ENCODE data around the gene SLTM. TPM values are rescaled to one million over a fixed set of nuclear protein-coding genes. Genes with fewer than 3 reads are reported as not detected.
"Not testable (repeated sequence)": the region's sequence is repeated elsewhere in the genome, so short reads cannot be mapped to it uniquely, and the experiment has no call there.

Gene SLTM
- total RNA-seq, 1 donor from 2014 or later: 151 TPM

DNA sequence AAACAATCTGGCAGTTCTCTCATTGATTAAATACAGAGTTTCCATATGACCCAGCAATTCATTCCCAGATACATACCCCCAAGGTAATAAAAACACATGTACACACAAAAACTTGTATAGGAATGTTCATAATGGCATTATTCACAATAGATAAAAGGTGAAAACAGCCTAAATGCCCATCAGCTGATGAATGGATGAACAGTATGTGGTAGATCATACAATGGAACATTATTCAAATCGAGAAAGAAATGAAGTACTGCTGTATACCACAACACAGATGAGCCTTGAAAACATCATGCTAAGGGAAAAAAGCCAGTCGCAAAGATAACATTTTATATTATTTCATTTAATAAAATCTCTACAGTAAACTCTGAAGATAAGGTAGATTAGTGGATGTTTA is 71.2 kb downstream of the SLTM start:
- H3K9me3 Mint-ChIP-seq (ENCODE audit: low read depth): no peaks in the 10 kb centered on the region
- DNase-seq (ENCODE audit: low spot score, unreplicated experiment): no peak
- H3K4me1 Mint-ChIP-seq (ENCODE audit: low read depth): peaks cover 25% of the 10 kb centered on the region
- H3K27ac Mint-ChIP-seq: no peak overlapping the region
- H3K4me3 Mint-ChIP-seq (ENCODE audit: low read depth): no peak overlapping the region
- peaks cover 9% of the 10 kb centered on the region for H3K36me3 Mint-ChIP-seq (ENCODE audit: insufficient read depth)
- TF ChIP-seq, protein P1, sequence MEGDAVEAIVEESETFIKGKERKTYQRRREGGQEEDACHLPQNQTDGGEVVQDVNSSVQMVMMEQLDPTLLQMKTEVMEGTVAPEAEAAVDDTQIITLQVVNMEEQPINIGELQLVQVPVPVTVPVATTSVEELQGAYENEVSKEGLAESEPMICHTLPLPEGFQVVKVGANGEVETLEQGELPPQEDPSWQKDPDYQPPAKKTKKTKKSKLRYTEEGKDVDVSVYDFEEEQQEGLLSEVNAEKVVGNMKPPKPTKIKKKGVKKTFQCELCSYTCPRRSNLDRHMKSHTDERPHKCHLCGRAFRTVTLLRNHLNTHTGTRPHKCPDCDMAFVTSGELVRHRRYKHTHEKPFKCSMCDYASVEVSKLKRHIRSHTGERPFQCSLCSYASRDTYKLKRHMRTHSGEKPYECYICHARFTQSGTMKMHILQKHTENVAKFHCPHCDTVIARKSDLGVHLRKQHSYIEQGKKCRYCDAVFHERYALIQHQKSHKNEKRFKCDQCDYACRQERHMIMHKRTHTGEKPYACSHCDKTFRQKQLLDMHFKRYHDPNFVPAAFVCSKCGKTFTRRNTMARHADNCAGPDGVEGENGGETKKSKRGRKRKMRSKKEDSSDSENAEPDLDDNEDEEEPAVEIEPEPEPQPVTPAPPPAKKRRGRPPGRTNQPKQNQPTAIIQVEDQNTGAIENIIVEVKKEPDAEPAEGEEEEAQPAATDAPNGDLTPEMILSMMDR (IDR thresholded peaks at IDR 0.05; ENCODE audit: unreplicated experiment): no peak
- peaks cover 3% of the 10 kb centered on the region for H3K27me3 Mint-ChIP-seq

DNA sequence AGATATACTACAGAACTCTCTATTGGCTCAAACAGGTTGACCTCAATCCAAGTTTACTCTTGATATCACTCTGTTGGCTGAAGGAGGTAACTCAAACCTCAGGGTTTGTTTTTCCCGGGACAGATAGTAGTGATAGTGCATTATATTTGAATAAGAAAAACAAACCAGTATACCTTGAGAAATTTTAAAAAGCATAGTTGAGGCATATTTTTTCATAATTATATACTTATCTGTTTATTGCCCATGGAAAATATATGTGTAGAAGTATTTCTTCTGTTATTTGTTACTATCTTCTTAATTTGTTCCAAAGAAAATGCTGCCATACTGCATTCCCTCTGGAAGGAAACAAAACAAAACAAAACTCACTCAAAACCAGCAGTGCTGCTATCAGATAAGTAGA is 76.9 kb downstream of the SLTM start:
- not testable (repeated sequence) for H3K27me3 Mint-ChIP-seq; H3K36me3 Mint-ChIP-seq (ENCODE audit: insufficient read depth); H3K4me3 Mint-ChIP-seq (ENCODE audit: low read depth); DNase-seq (ENCODE audit: low spot score, unreplicated experiment); H3K9me3 Mint-ChIP-seq (ENCODE audit: low read depth)
- Mint-ChIP-seq H3K27ac (peak overlapping the region; percentile 87), H3K4me1 (ENCODE audit: low read depth) (peaks cover 34% of the 10 kb centered on the region)

GRCh38 chr15:58856086-58856485 is 77.4 kb downstream of the SLTM start:
- Mint-ChIP-seq H3K27ac (peak overlapping the region; percentile 87), H3K4me3 (ENCODE audit: low read depth) (no peak overlapping the region), H3K36me3 (ENCODE audit: insufficient read depth) (peaks cover 5% of the 10 kb centered on the region), H3K27me3 (no peaks in the 10 kb centered on the region), H3K9me3 (ENCODE audit: low read depth) (no peaks in the 10 kb centered on the region), H3K4me1 (ENCODE audit: low read depth) (peaks cover 32% of the 10 kb centered on the region)
- TF ChIP-seq, protein P1 (IDR thresholded peaks at IDR 0.05; ENCODE audit: unreplicated experiment): no peak
- no peak for DNase-seq (ENCODE audit: low spot score, unreplicated experiment)

- TF ChIP-seq, protein P1 (IDR thresholded peaks at IDR 0.05; ENCODE audit: unreplicated experiment): no peak
- DNase-seq (ENCODE audit: low spot score, unreplicated experiment): no peak
- Mint-ChIP-seq H3K36me3 (ENCODE audit: insufficient read depth) (peaks cover 6% of the 10 kb centered on the region), H3K4me3 (ENCODE audit: low read depth) (peak overlapping the region; percentile 41), H3K27me3 (no peaks in the 10 kb centered on the region), H3K9me3 (ENCODE audit: low read depth) (no peaks in the 10 kb centered on the region), H3K27ac (peak overlapping the region; percentile 91), H3K4me1 (ENCODE audit: low read depth) (peaks cover 27% of the 10 kb centered on the region)
Observed at GRCh38 chr15:58854593-58854992, 78.9 kb downstream of the SLTM start.

- DNase-seq (ENCODE audit: low spot score, unreplicated experiment): no peak
Observed at GRCh38 chr15:58852347-58852746, 81.1 kb downstream of the SLTM start.

GRCh38 chr15:58851205-58851604 is 82.3 kb downstream of the SLTM start:
- H3K27me3 Mint-ChIP-seq; H3K9me3 Mint-ChIP-seq (ENCODE audit: low read depth); DNase-seq (ENCODE audit: low spot score, unreplicated experiment); H3K4me3 Mint-ChIP-seq (ENCODE audit: low read depth); H3K27ac Mint-ChIP-seq: not testable (repeated sequence)
- Mint-ChIP-seq H3K4me1 (ENCODE audit: low read depth) (peaks cover 19% of the 10 kb centered on the region), H3K36me3 (ENCODE audit: insufficient read depth) (peaks cover 24% of the 10 kb centered on the region)

More at GRCh38 chr15:58852347-58852746, 81.1 kb downstream of the SLTM start:
- Mint-ChIP-seq H3K27me3 (no peaks in the 10 kb centered on the region), H3K4me1 (ENCODE audit: low read depth) (peaks cover 25% of the 10 kb centered on the region), H3K9me3 (ENCODE audit: low read depth) (no peaks in the 10 kb centered on the region), H3K36me3 (ENCODE audit: insufficient read depth) (peaks cover 21% of the 10 kb centered on the region), H3K27ac (peak overlapping the region; percentile 36), H3K4me3 (ENCODE audit: low read depth) (no peak overlapping the region)
- TF ChIP-seq, protein P1 (IDR thresholded peaks at IDR 0.05; ENCODE audit: unreplicated experiment): peak; percentile 29
